ENCODE data around the gene AKTIP.
"Not testable (repeated sequence)": the region's sequence is repeated elsewhere in the genome, so short reads cannot be mapped to it uniquely, and the experiment has no call there.

The AKTIP gene

DNA sequence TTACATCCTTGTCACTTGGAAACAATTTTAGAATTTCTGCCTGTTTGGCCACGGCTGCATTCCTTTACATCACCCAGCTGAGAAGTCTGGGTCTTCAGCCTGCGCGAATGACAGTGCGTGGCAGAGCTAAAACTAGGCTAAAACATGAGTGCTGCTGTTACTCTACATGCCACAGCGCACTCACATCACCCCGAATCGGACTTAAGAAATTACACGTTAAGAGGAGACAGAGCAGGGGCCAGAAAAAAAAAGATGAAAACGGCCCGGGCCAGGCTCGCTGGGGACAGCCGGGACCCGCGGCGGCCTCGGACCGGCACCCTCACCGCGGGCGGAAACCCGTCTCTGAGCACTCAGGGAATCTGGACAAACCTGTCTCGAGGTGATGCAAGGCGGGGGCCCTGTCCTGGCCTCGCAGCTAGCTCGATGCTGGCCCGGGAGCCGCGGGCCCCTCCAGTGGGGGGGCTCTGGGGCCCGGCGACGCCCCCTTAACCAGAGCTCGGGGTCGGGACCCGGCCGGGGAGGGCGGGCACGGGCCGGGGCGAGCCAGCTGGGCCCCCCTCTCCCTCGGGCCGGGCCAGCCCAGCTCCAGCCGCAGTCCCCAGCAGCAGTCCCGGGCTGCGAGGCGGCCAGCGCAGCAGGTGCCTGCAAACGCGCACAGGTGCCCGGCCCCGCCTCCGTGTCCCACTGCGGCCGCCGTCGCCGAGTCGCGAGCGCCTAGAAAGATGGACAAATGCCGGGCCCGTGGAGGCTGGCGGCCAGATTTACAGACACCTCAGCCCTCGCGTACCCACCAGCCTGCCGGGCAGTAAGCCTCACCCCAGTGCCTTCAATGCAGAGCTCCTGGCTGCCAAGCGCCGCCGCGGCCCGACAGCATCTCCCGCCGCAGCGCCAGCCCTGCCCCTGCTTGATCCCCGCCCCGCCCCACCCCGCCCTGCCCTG is at the start of gene AKTIP:
Gene AKTIP, minus strand, starts transcription at position 879 of the 939 bp plus-strand sequence. CDS start 2,950 bp downstream, outside the sequence.
- DNase-seq, result no peak

DNA sequence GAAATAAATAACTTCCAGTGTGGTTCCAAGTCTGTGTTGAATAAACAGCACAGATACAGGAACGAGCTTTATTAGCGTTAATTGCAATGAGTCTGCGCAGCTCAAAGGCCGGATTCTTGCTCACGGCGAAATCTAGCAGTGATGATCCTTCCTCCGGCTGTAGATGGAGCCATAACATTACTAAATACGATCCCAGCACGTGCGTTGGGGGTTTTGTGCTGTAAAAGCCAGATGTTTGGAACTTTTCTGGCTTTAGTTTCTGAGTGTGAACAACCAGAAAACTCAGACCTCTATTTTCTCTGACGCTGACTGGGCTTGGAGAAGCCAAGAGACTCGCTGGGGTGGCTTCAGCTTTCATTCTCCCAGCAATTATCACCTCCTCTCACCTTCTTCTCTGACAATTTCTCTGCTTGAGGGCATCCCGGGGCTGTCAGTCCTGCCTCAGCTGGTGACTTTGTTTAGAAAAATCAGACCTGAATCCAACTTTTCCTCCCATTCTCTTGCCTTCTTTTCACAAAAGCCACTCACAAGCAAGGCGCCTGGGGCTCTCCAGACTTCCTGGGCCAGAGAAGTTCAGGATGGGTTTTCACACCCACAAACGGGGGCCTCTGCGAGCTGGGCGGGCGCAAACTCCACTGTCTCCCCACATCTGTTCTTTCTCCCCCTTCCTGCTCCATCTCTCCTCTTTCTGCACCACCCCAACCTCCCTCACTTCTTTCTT is 47.1 kb upstream of the AKTIP start:
- no peak for DNase-seq

DNA sequence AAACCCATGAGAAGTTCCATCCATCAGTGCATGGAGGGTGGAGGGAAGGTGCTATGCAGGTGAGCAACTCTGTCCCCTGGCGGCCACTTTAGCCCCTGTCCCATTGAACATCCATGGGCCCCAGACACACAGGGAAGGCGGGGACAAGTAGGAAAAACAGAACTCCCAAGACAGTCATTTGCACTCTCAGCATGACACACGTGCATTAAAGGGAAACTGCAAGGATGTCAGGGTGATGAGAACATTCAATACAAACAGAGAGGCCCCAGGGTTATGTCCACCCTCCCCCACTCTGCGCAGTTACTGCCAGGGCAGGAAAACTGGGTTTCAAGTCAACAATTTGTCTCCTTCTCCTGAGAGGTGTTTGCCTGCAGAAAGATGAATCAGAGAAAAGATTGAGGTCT is 44.0 kb upstream of the AKTIP start:
- DNase-seq, result no peak

DNA sequence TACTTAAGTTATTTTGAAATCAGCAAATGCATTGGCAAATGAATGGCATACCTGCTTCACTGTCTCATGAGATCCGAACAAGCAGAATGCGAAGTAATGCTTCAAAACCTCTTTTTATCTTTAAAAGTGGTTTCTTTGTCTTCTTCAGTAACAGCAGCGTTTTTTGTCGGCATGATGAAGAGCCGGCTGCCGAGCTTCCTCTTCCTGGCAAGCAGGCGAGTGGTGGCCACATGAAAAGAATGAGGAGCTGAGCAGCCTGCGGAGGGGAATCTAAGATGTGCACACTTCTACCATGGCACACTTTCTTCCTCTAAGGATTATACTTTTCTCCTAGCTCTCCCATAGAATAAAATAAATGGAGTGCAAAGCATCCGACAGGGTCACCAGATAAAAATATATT is 42.4 kb upstream of the AKTIP start:
- DNase-seq, result no peak

DNA sequence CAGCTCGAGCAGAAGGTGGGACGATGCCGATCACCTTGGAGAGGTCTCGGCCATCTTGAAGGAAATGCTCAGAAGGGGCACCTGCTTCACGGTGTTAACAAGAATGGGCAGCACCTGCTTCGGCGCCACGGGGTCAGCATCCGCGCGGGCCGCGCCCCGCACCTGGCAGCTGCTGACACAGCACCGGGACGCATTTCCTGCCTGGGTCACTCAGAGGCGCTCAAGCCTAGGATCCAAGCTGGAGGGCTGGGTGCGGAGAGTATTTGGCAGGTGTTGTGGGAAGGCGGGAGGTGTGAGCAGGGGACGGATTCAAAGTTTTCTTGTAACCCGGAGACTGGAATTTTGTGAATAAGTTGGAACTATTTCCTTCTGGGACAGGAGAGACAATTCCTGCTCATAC is 39.3 kb upstream of the AKTIP start:
- no peak for DNase-seq

DNA sequence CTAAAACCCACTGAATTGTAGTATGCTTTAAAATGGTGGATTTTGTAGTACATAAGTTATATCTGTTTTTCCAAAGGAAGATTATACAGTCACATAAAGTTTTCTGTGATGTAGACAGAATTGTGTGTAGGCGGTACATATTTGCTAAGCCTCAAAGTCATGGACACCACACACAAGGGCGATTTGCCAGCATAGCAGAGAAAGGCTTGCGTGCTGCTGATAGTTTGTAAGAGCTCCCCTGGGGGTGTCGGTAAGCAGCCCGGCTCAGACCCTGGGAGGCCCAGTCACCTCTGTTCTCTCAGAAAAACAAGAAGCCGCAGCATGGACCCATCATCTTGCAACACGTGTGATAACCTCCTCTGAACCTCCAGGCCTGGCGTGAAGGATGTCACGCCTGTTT is 38.3 kb upstream of the AKTIP start:
- no peak for DNase-seq

DNA sequence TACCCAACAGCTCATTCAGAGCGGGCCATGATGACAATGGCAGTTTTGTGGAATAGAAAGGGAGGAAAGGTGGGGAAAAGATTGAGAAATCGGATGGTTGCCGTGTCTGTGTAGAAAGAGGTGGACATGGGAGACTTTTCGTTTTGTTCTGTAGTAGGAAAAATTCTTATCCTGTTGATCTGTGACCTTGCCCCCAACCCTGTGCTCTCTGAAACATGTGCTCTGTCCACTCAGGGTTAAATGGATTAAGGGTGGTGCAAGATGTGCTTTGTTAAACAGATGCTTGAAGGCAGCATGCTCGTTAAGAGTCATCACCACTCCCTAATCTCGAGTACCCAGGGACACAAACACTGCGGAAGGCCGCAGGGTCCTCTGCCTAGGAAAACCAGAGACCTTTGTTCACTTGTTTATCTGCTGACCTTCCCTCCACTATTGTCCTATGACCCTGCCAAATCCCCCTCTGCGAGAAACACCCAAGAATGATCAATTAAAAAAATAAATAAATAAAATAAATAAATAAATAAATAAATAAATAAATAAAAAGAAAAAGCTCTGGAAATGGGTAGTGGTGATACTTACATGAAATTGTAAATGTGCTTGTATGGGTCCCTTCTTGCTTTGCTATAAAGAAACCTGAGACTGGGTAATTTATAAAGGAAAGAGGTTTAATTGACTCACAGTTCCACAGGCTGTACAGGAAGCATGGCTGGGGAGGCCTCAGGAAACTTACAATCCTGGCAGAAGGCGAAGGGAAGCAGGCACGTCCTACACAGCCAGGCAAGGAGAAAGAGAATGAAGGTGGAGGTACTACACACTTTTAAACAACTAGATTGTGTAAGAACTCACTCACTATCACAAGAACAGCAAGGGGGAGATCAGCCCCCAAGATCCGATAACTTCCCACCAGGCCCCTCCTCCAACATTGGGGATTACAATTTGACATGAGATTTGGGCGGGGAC is 37.0 kb upstream of the AKTIP start:
- DNase-seq, result not testable (repeated sequence)

DNA sequence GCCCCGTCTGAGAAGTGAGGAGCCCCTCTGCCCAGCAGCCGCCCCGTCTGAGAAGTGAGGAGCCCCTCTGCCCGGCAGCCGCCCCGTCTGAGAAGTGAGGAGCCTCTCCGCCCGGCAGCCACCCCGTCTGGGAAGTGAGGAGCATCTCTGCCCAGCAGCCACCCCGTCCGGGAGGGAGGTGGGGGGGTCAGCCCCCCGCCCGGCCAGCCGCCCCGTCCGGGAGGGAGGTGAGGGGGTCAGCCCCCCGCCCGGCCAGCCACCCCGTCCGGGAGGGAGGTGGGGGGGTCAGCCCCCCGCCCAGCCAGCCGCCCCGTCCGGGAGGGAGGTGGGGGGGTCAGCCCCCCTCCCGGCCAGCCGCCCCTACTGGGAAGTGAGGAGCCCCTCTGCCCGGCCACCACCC is 36.3 kb upstream of the AKTIP start:
- DNase-seq, result not testable (repeated sequence)

DNA sequence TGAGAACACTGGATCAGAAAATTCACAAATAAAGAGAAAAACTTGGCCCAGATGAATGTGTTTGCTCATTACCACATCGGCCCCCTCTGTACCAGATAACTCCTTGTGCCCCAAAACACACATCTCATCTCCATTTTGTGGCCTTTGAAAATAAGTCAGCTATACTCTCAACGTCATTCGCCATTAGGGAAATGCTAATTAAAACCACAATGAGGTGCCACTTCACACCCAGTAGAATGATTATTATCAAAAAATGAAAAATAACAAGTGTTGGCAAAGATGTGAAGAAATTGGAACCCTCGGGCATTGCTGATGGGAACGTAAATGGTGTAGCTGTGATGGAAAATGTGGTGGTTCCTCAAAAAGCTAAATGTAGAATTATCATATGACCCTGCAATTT is 34.6 kb upstream of the AKTIP start:
- DNase-seq, result no peak

DNA sequence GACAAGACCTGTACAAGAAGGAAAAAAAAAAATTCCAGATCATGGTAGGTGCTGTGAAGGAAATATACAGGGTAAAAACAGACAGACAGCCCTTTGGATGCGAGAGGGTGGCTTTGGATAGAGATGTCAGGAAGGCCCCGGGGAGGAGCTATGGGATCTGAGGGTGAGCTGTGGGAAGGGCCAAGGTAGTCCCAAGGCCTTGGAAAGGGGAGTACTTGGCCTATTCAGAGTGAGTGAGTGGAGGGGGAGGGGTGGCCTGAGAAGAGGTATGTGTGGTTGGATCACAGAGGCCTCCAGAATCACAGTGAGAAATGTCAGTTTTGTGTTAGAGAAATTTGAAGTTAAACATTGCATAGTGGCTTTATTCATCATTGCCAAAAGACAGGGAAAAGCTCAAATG is 31.2 kb upstream of the AKTIP start:
- DNase-seq, result no peak

DNA sequence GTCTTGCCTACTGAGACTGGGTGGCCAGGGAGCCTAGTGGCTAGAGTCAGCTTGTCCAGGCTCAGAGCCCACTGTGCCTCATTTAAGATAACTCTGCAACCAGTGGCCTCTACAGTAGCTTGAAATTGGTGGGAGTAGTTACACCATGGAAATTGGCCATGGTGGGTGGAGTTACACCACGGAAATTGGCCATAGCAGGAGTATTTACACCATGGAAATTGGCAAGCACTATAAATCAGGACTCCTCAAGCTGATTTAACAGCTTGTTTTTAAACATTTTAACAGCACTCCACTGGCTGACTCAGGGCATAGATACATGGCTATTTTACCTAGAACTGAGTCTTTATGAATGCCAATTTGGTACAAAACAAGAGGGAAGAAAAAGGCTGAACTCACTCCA is 27.7 kb upstream of the AKTIP start:
- DNase-seq, result no peak

DNA sequence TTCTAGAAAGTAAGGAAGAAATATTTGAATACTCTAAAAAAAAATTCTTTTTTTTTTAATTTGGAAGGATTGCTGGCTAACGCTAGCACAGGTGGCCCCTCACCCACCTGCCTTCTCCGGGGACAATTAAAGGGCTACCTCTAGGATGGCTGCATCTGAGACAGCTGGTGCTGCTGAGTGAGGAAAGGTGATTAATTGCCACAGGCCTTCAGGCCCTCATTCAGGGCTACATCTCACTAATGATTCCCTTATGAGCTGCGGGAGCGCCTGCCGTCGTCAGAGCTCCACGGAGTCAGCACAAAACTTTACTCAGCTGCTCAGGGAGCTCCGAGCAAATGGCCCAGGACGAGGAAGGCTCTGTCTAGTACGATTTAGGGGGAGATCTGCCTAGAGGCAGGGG is 27.0 kb upstream of the AKTIP start:
- DNase-seq, result no peak

DNA sequence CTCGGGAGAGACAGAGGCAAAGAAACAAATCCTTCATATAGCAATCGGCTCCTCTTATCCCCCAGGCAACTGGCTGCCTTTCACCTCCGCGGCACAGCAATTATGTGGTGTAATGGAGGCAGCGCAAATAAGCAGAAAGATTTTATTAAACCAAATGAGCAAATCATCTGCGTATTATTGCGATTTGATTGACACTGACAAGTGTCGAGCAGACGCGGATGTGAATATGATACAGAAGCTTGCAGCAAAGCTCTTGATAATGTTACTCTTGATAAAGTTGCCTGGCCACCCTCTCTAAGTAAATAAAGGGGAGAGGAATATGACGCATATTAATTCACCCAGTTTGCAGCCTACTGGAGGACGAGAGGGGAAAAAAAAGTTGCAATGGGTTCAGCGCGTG is 26.5 kb upstream of the AKTIP start:
- DNase-seq, result no peak

DNA sequence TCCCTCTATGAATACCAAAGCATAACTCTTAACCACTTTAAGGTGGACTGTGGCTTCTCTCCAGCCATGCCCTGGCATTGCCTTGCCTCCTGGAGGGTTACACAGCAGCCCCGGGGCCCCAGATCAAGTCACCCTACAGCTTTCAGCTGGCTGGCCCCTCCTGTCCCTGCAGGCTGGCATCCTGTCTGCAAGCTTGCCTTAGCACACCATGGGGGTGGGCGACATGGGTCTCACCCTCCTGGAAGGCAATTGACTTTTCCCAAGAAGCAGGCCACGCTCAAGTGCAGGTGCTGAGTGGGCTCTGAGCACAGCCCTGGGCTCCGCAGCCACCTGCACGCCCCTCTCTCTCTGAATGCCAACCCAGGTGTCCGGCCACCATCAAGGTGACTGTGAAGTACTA is 25.8 kb upstream of the AKTIP start:
- no peak for DNase-seq

DNA sequence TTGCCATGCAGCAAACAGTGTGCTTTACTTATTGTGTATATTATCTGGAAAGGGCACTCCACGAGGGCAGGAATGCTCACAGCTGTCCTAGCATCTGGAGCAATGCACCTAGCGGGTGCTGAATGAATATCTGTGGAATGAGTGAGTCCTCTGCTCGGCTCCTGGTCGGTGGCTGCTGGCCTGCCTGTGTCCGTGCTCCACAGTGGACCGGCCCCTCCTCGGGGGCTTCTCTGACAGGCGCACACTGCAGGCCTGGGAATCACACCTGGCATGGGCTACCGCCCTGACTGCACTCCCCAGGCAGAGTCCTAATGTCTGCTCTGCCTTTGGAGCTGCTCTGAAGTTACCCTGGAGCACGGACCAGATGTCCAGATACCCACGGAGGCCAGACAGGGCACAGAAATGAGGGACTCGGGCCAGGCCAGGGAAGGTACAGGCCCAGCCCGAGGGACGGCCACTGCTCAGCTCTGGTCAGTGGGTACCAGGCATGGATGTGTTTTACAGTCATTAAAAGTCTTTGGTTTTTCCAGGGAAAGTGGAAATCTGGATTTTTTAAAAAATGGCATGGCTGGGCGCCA is 21.1 kb upstream of the AKTIP start:
- no peak for DNase-seq

DNA sequence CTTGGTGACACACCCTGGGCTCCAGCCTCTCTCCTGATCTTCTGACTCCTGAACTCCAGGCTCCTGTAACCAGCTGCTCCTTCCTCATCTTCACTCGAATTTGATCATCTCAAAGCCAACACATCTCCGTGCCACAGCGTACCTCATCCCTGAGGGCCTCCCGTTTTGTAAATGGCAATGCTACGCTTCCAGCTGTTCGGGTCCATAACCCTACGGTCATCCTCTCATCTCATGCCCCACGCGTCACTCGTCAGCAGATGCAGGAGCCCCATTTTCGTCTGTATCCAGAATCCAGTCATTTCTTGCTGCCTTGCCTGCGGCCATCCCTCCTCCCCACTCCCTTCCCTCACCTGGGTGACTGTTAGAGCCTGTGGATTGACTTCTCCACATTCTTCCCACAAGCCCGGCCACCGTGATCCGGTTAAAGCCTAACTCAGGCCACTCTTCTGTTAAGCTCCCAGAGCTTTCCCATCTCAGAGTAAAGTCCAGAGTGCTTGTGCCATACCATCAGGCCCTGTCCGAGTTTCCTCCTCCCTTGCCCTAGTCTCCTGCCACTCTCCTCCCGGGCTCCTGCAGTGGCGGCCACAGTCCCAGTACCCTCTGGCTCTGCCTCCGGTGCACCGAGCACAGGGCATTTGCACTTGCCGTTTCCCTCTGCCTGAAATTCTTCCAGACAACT is 20.3 kb upstream of the AKTIP start:
- no peak for DNase-seq

DNA sequence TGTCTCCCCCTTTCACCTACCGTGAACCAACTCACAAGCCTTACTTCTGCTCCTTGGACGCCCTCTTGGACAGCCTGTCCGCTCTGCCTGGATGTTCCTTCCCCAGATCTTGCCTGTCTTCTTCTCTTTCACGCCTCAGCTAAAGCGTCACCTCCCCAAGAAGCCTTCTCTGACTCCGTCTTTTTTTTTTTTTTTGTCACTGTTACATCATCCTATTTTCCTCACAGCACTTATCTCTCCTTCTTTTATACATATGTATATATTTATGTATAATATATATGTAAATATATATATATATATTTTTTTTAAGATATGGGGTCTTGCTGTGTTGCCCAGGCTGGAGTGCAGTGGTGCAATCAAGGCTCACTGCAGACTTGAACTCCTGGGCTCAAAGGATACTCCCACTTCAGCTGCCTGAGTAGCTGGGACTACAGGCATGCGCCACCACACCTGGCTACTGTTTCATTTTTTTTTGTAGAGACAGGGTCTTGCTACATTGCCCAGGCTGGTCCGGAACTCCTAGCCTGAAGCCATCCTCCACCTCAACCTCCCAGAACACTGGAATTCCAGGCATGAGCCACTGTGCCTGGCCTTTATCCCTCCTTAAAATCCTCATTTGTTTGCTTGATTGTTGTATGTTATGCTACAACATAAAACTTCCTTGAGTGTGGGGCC is 16.5 kb upstream of the AKTIP start:
- DNase-seq, result no peak

DNA sequence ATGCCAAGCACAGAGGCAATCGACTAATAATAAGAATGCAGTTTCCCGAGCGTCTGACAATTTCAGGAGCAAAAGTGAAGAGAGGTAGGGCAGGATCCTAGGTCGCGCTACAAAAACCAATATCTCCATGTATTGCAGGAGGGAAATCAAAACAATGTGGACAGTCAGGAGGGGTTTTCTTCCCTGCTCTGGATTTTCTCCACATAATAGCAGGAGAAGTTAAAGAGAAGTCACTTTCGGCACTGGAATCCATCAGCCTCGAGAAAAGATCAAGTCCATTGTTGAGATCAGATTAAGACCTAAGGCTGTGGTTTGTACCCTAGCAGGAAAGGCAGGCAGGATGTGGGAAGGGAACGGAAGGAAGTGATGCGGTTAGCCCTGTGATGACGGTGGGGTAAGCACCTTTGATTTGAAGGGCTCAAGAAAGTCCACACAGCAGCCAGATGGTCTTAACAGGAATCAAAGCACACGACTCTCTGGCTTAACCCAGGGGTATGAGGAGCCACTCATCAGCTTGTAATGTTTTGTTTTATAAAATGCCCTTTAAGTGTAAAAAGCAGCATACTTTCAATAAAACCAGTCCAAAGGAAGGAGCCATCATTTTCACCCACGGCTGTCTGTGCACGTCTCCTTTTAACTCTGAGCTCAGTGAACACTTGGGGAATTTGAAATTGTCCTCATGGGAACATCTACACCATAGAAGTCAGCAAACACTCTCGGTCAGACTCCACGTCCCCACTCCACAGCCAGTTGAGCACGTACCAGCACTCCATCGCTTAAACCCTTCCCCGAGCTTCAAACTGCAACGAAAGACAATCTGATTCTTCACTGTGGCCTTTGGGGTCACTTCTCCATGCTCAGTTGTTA is 15.8 kb upstream of the AKTIP start:
- DNase-seq, result no peak

DNA sequence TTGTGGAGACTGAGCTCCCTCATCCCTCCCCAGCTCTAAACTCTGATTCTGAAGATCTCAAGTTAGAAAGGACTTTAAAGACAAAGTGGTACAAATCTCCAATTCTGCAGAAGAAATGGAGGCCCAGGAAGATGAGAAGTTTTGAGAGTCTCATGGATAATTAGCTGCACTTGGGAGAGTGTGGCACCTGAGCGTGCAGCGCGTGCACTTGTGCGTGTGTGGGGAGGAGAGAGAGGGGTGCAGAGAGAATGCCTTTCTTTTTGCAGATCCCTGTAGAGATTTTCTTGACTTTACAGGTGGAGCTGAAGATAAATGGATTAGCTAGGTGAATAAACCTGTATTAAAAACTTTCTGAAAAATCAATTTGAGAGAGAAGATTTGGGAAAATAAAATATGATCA is 14.8 kb upstream of the AKTIP start:
- DNase-seq, result no peak

DNA sequence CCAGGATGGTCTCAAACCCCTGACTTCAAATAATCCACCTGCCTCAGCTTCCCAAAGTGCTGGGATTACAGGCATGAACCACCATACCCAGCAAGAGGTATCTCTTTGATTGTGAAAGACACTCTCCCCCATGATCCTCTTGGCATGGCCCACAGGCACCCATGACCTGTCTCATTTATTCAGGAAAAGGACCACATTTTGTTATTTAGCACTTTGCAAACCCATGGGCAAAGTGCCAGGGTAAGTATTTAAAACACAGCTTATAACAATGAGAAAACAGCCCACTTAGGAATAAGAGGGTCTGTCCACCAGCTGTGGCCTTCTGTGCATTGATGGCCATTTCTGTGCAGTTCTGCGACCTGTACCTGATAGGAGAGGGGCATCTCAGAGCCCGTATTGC is 12.8 kb upstream of the AKTIP start:
- DNase-seq, result no peak
